MCF 10A (cell line): ENCODE measurements around the gene TPSD1. TPM values are rescaled to one million over a fixed set of nuclear protein-coding genes. Genes with fewer than 3 reads are reported as not detected.

Experiments used
- BruUV-seq: library from RNA; stranded (reverse); fragments of 400-500 nt; replicated peaks from 2 replicates; lab custom pipeline; 2021; lab: Mats Ljungman, UMichigan
- CTCF ChIA-PET: fragments of 300-600 bp; sonication (Branson Sonifier 250); formaldehyde crosslinking; extraction: SDS; loops from one replicate; lab custom pipeline; 2021; ENCODE audit warnings: antibody characterized with exemption, inconsistent platforms; lab: Yijun Ruan, JAX
- POLR2A ChIA-PET: fragments of 300-600, 350-650 bp; sonication (Branson Sonifier 250); formaldehyde crosslinking; extraction: SDS; loops from one replicate; lab custom pipeline; 2020; ENCODE audit warnings: antibody characterized with exemption, inconsistent platforms; lab: Yijun Ruan, JAX
- DNase-seq: peaks from one replicate; pipeline ENCODE4 v3.0.0-alpha.2; 2018; ENCODE audit not compliant: unreplicated experiment
- H3K27ac Mint-ChIP-seq: one replicate; pipeline ENCODE4 v1.8.0; 2022; ENCODE audit warnings: mild to moderate bottlenecking, low read depth, mixed read lengths; ENCODE audit not compliant: unreplicated experiment
- H3K27me3 Mint-ChIP-seq: one replicate; pipeline ENCODE4 v1.8.0; 2022; ENCODE audit warnings: mixed read lengths; ENCODE audit not compliant: insufficient read depth, unreplicated experiment
- H3K36me3 Mint-ChIP-seq: one replicate; pipeline ENCODE4 v1.8.0; 2022; ENCODE audit warnings: mild to moderate bottlenecking, moderate library complexity, mixed read lengths; ENCODE audit not compliant: insufficient read depth, unreplicated experiment
- H3K4me1 Mint-ChIP-seq: one replicate; pipeline ENCODE4 v1.8.0; 2022; ENCODE audit warnings: mixed read lengths; ENCODE audit not compliant: insufficient read depth, unreplicated experiment
- H3K4me3 Mint-ChIP-seq: one replicate; pipeline ENCODE4 v1.8.0; 2022; ENCODE audit warnings: mild to moderate bottlenecking, moderate library complexity, mixed read lengths; ENCODE audit not compliant: unreplicated experiment
- H3K9me3 Mint-ChIP-seq: one replicate; pipeline ENCODE4 v1.8.0; 2022; ENCODE audit warnings: mixed read lengths; ENCODE audit not compliant: unreplicated experiment
- intact Hi-C: fragments of 100-400 bp; cut with micrococcal nuclease; formaldehyde crosslinking; loops from 2 replicates; pipeline ENCODE4 v1.14.1; 2022
- total RNA-seq: library from RNA; stranded (reverse); gene quantifications from 2 replicates; pipeline ENCODE4 v1.2.3, GENCODE V29; 2022
- TF ChIP-seq, protein P1 (sequence below): fragments of 200-600 bp; IDR thresholded peaks from one replicate; pipeline ENCODE4 v1.8.0; 2022; ENCODE audit warnings: antibody characterized with exemption, mild to moderate bottlenecking; ENCODE audit not compliant: unreplicated experiment

Gene TPSD1
- total RNA-seq, 1 experiment from 2014 or later: not detected

DNA sequence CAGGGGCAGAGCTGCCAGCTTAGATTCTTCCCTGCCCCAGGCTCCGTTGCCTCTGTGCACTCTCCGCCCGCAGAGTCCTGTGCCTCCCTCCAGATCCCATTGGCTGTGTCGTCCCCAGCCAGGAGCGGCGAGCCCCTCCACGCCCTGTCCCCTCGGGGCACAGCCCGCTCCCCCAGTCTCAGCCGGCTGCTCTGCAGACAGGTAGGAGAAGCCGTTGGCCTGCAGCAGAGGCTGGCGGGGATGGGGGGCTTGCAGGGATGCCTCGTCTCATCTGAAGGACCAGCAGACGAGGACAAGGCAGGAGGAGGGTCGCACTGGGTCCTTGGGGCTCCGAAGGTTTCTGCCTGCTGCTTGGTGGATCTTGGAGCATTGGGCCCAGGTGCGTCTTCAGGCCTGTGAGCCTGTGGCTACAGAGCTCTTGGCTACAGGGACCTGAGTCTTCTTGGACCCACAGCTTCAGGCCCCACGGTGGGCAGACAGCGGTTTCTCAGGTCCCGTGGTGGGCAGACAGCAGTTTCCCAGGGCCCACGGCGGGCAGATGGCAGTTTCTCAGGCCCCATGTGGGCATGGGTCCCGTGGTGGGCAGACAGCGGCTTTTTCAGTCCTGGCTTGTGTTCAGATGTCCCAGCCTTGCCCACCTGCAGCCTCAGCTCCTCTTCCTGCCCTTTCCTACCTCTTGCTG is 36.8 kb upstream of the TPSD1 start:
- no peak overlapping the region for H3K27ac Mint-ChIP-seq
- no TSS peak for BruUV-seq
- no peak overlapping the region for H3K4me3 Mint-ChIP-seq
- peaks cover 5% of the 10 kb centered on the region for H3K4me1 Mint-ChIP-seq
- no peaks in the 10 kb centered on the region for H3K36me3 Mint-ChIP-seq
- H3K9me3 Mint-ChIP-seq: no peaks in the 10 kb centered on the region
- TF ChIP-seq, protein P1, sequence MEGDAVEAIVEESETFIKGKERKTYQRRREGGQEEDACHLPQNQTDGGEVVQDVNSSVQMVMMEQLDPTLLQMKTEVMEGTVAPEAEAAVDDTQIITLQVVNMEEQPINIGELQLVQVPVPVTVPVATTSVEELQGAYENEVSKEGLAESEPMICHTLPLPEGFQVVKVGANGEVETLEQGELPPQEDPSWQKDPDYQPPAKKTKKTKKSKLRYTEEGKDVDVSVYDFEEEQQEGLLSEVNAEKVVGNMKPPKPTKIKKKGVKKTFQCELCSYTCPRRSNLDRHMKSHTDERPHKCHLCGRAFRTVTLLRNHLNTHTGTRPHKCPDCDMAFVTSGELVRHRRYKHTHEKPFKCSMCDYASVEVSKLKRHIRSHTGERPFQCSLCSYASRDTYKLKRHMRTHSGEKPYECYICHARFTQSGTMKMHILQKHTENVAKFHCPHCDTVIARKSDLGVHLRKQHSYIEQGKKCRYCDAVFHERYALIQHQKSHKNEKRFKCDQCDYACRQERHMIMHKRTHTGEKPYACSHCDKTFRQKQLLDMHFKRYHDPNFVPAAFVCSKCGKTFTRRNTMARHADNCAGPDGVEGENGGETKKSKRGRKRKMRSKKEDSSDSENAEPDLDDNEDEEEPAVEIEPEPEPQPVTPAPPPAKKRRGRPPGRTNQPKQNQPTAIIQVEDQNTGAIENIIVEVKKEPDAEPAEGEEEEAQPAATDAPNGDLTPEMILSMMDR: no peak
- H3K27me3 Mint-ChIP-seq: peaks cover 59% of the 10 kb centered on the region
- DNase-seq: no peak
- intact Hi-C loops: no loop called here
- ChIA-PET CTCF (no interaction called here), POLR2A (no interaction called here)

DNA sequence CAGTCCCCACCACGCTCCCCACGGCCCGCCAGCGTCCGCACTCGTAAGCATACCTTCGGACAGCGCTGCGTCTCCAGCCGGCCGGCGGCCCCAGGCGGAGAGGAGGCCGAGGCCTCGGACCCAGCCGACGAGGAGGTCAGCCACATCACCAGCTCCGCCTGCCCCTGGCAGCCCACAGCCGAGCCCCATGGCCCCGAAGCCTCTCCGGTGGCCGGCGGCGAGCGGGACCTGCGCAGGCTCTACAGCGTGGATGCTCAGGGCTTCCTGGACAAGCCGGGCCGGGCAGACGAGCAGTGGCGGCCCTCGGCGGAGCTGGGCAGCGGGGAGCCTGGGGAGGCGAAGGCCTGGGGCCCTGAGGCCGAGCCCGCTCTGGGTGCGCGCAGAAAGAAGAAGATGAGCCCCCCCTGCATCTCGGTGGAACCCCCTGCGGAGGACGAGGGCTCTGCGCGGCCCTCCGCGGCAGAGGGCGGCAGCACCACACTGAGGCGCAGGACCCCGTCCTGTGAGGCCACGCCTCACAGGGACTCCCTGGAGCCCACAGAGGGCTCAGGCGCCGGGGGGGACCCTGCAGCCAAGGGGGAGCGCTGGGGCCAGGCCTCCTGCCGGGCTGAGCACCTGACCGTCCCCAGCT is 35.7 kb upstream of the TPSD1 start:
- DNase-seq: no peak
- Mint-ChIP-seq H3K36me3 (no peaks in the 10 kb centered on the region), H3K27ac (no peak overlapping the region), H3K4me1 (peaks cover 5% of the 10 kb centered on the region), H3K9me3 (no peaks in the 10 kb centered on the region), H3K27me3 (peaks cover 59% of the 10 kb centered on the region), H3K4me3 (no peak overlapping the region)
- TF ChIP-seq, protein P1: no peak
- POLR2A ChIA-PET: no interaction called here
- intact Hi-C loops: no loop called here
- BruUV-seq: no TSS peak
- CTCF ChIA-PET: interaction anchor here (0.5 kb wide), 1 partner anchor 113 kb away, joined by 3 read pairs; no protein-coding TSS in a partner anchor

DNA sequence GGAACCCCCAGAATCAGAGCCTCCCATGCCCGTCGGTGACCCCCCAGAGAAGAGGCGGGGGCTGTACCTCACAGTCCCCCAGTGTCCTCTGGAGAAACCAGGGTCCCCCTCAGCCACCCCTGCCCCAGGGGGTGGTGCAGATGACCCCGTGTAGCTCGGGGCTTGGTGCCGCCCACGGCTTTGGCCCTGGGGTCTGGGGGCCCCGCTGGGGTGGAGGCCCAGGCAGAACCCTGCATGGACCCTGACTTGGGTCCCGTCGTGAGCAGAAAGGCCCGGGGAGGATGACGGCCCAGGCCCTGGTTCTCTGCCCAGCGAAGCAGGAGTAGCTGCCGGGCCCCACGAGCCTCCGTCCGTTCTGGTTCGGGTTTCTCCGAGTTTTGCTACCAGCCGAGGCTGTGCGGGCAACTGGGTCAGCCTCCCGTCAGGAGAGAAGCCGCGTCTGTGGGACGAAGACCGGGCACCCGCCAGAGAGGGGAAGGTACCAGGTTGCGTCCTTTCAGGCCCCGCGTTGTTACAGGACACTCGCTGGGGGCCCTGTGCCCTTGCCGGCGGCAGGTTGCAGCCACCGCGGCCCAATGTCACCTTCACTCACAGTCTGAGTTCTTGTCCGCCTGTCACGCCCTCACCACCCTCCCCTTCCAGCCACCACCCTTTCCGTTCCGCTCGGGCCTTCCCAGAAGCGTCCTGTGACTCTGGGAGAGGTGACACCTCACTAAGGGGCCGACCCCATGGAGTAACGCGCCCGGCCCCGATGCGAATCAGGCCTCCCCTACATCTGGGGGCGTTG is 34.8 kb upstream of the TPSD1 start:
- BruUV-seq: no TSS peak
- H3K4me3 Mint-ChIP-seq: no peak overlapping the region
- peaks cover 59% of the 10 kb centered on the region for H3K27me3 Mint-ChIP-seq
- H3K4me1 Mint-ChIP-seq: peaks cover 5% of the 10 kb centered on the region
- intact Hi-C loops: no loop called here
- ChIA-PET CTCF (interaction anchor here (0.5 kb wide), 1 partner anchor 114 kb away, joined by 3 read pairs; no protein-coding TSS in a partner anchor), POLR2A (no interaction called here)
- no peaks in the 10 kb centered on the region for H3K9me3 Mint-ChIP-seq
- TF ChIP-seq, protein P1: no peak
- H3K27ac Mint-ChIP-seq: no peak overlapping the region
- DNase-seq: no peak
- no peaks in the 10 kb centered on the region for H3K36me3 Mint-ChIP-seq
